Endodermal cell (in vitro differentiated cells): ENCODE results near the gene KAZN. TPM values are rescaled to one million over a fixed set of nuclear protein-coding genes. Genes with fewer than 3 reads are reported as not detected.

ENCODE experiments used
- DNase-seq: peaks from one replicate; pipeline ENCODE4 v3.0.0-alpha.2; 2017
- H3K27ac ChIP-seq: 2 replicates; pipeline ENCODE4 v1.5.1; 2013; ENCODE audit warnings: mild to moderate bottlenecking, low read depth, low read length, moderate library complexity
- H3K27me3 ChIP-seq: 2 replicates; pipeline ENCODE4 v1.6.1; 2013; ENCODE audit warnings: mild to moderate bottlenecking, low read length, moderate library complexity; ENCODE audit not compliant: insufficient read depth, control insufficient read depth, poor library complexity, severe bottlenecking
- H3K36me3 ChIP-seq: 2 replicates; pipeline ENCODE4 v1.7.0; 2013; ENCODE audit warnings: mild to moderate bottlenecking, low read length, moderate library complexity; ENCODE audit not compliant: control insufficient read depth, insufficient read depth
- H3K4me1 ChIP-seq: one replicate; pipeline ENCODE4 v1.7.0; 2013; ENCODE audit warnings: low read length; ENCODE audit not compliant: control insufficient read depth, insufficient read depth
- H3K4me3 ChIP-seq: 2 replicates; pipeline ENCODE4 v1.5.1; 2013; ENCODE audit warnings: mild to moderate bottlenecking, low read length, moderate library complexity
- H3K9ac ChIP-seq: 2 replicates; pipeline ENCODE4 v1.6.1; 2013; ENCODE audit warnings: mild to moderate bottlenecking, low read length, moderate library complexity; ENCODE audit not compliant: poor library complexity, severe bottlenecking; ENCODE audit errors: extremely low read depth
- H3K9me3 ChIP-seq: 2 replicates; pipeline ENCODE4 v1.6.1; 2013; ENCODE audit warnings: mild to moderate bottlenecking, low read length, moderate library complexity; ENCODE audit not compliant: control insufficient read depth
- H3K27ac Mint-ChIP-seq: 2 replicates; pipeline ENCODE4 v1.8.0; 2020; ENCODE audit warnings: mixed read lengths
- H3K27me3 Mint-ChIP-seq: 2 replicates; pipeline ENCODE4 v1.8.0; 2021; ENCODE audit warnings: mild to moderate bottlenecking, mixed read lengths; ENCODE audit not compliant: insufficient read depth
- H3K36me3 Mint-ChIP-seq: 2 replicates; pipeline ENCODE4 v1.8.0; 2020; ENCODE audit warnings: low read depth, mixed read lengths
- H3K4me1 Mint-ChIP-seq: 2 replicates; pipeline ENCODE4 v1.8.0; 2020; ENCODE audit warnings: mixed read lengths
- H3K4me3 Mint-ChIP-seq: 2 replicates; pipeline ENCODE4 v1.8.0; 2020; ENCODE audit warnings: mild to moderate bottlenecking, moderate library complexity, mixed read lengths
- H3K9me3 Mint-ChIP-seq: 2 replicates; pipeline ENCODE4 v1.8.0; 2020; ENCODE audit warnings: mild to moderate bottlenecking, mixed read lengths
- WGBS, 2 experiments: methylation state at CpG; one replicate each; pipeline versions ENCODE4 v1.1.5 to v1.1.7; 2013; ENCODE audit warnings: missing lambda C conversion rate in 2 of 2, mixed read lengths in 1 of 2; ENCODE audit not compliant: insufficient coverage in 1 of 2, insufficient read length in 1 of 2; 5-methylcytosine and 5-hydroxymethylcytosine counted together
- total RNA-seq, 2 donors: library from RNA; stranded (reverse); fragmentation: NEBNext Ultra II Directional in 1 of 2; extraction: Animal tissue kit (Norgen Biotek cat#: 25700) in 1 of 2; gene quantifications; 2 replicates in 1 of 2; 3 replicates in 1 of 2; pipeline ENCODE4 v1.2.1, GENCODE V29; 2021
- TF ChIP-seq, protein P1 (sequence below): fragments of 200-600 bp; sonication (generic); conservative IDR thresholded peaks from 2 replicates; pipeline ENCODE4 v1.5.0; 2021; ENCODE audit warnings: antibody characterized with exemption, mild to moderate bottlenecking

The KAZN gene
- total RNA-seq, 2 donors from 2014 or later: 12.4 to 13.9 TPM

DNA sequence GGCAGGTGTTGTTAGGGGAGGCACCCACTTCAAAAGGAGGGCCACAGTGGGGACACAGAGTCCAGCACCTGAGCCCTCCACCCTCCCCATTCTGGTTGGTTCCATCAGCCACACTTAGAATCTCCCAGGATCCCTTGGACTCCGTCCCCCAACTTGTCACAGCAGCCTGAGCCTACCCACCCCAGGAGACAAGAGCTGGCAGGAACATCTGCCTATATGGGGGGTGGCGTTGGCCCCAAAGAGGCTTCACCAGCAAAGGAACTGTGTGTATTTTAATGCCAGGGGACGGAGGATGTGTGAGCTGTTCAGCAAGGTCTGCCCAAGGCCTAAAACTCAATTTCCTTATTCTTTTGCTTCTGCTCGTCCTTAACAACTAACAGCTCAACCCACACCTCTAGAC, 468.7 kb downstream of the KAZN start:
- WGBS, 2 experiments: 60 to 86% methylated on average over 1 to 4 of the region's 4 CpGs
- H3K27ac ChIP-seq: no peak overlapping the region
- no peaks in the 10 kb centered on the region for H3K36me3 ChIP-seq
- H3K4me3 ChIP-seq: no peak overlapping the region
- no peaks in the 10 kb centered on the region for H3K27me3 ChIP-seq
- TF ChIP-seq, protein P1, sequence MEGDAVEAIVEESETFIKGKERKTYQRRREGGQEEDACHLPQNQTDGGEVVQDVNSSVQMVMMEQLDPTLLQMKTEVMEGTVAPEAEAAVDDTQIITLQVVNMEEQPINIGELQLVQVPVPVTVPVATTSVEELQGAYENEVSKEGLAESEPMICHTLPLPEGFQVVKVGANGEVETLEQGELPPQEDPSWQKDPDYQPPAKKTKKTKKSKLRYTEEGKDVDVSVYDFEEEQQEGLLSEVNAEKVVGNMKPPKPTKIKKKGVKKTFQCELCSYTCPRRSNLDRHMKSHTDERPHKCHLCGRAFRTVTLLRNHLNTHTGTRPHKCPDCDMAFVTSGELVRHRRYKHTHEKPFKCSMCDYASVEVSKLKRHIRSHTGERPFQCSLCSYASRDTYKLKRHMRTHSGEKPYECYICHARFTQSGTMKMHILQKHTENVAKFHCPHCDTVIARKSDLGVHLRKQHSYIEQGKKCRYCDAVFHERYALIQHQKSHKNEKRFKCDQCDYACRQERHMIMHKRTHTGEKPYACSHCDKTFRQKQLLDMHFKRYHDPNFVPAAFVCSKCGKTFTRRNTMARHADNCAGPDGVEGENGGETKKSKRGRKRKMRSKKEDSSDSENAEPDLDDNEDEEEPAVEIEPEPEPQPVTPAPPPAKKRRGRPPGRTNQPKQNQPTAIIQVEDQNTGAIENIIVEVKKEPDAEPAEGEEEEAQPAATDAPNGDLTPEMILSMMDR: no peak
- no peak overlapping the region for H3K27ac Mint-ChIP-seq
- no peaks in the 10 kb centered on the region for H3K4me1 ChIP-seq
- H3K4me1 Mint-ChIP-seq: no peaks in the 10 kb centered on the region
- DNase-seq: no peak
- no peak overlapping the region for H3K4me3 Mint-ChIP-seq
- H3K27me3 Mint-ChIP-seq: no peaks in the 10 kb centered on the region
- peaks cover 4% of the 10 kb centered on the region for H3K9me3 ChIP-seq
- peaks cover 3% of the 10 kb centered on the region for H3K9me3 Mint-ChIP-seq
- peaks cover 10% of the 10 kb centered on the region for H3K36me3 Mint-ChIP-seq
- no peak overlapping the region for H3K9ac ChIP-seq

DNA sequence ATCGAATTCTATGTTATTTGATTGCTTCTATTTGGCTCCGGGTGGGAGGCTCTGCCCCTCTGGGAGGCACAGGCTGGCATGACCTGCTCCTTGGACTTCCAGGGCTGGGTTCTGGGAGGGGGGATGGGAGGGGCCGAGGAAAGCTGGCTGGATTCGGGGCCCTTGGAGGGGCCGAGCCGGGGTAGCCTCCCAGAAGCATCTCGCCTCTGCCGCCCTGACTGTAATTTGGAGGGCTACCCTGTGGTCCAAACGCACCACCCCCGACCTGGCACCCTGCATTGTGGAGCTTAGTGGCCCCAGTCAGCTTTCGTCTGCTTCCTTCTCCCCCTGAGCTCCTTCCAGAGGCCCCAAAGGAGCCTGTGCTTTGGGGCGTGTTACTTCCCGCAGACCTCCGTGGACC, 469.7 kb downstream of the KAZN start:
- 93 to 97% methylated on average over 12 to 14 of the region's 14 CpGs for WGBS, 2 experiments
- H3K36me3 Mint-ChIP-seq: peaks cover 5% of the 10 kb centered on the region
- DNase-seq: no peak
- no peak overlapping the region for H3K9ac ChIP-seq
- TF ChIP-seq, protein P1: no peak
- H3K4me1 Mint-ChIP-seq: no peaks in the 10 kb centered on the region
- no peaks in the 10 kb centered on the region for H3K27me3 ChIP-seq
- H3K4me3 ChIP-seq: no peak overlapping the region
- H3K36me3 ChIP-seq: no peaks in the 10 kb centered on the region
- H3K4me1 ChIP-seq: no peaks in the 10 kb centered on the region
- no peak overlapping the region for H3K4me3 Mint-ChIP-seq
- H3K27ac ChIP-seq: no peak overlapping the region
- H3K9me3 Mint-ChIP-seq: no peaks in the 10 kb centered on the region
- no peaks in the 10 kb centered on the region for H3K9me3 ChIP-seq
- no peak overlapping the region for H3K27ac Mint-ChIP-seq
- no peaks in the 10 kb centered on the region for H3K27me3 Mint-ChIP-seq

DNA sequence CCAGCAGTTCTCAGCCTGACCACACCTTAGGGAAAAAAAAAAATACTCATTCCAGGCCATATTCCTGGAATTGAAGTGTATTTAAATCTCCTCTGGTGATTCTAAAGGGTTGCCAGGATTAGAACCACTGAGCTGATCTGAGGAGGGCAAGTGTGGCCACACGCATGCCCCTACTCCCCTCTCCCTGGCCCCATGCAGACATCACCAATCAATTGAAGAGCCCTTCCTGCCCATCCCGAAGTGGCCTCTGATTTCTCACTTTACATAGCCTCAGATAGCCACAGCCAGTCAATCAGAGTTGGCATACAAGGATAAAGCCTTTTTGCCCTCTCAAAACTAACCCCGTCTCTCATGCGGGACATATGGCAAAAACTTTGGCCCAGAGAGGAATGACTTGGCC, 470.5 kb downstream of the KAZN start:
- H3K4me1 ChIP-seq: no peaks in the 10 kb centered on the region
- Mint-ChIP-seq H3K9me3 (no peaks in the 10 kb centered on the region), H3K4me3 (no peak overlapping the region), H3K27ac (no peak overlapping the region), H3K27me3 (no peaks in the 10 kb centered on the region), H3K36me3 (peaks cover 2% of the 10 kb centered on the region), H3K4me1 (no peaks in the 10 kb centered on the region)
- no peak for DNase-seq
- no peak overlapping the region for H3K27ac ChIP-seq
- H3K9me3 ChIP-seq: no peaks in the 10 kb centered on the region
- 90 to 94% methylated on average over 3 to 4 of the region's 4 CpGs for WGBS, 2 experiments
- H3K27me3 ChIP-seq: no peaks in the 10 kb centered on the region
- no peak overlapping the region for H3K9ac ChIP-seq
- no peaks in the 10 kb centered on the region for H3K36me3 ChIP-seq
- no peak overlapping the region for H3K4me3 ChIP-seq
- TF ChIP-seq, protein P1: no peak
